ENCODE measurements around the gene DDB1.

- no peak for TF ChIP-seq ZNF23 (CRISPR knock-in tag; IDR thresholded peaks at IDR 0.05)
- TF ChIP-seq BACH1 (tag; IDR thresholded peaks at IDR 0.05) = no peak
- TF ChIP-seq ZNF766 (CRISPR knock-in tag; conservative IDR thresholded peaks at IDR 0.05) = no peak
- TF ChIP-seq, protein P1, sequence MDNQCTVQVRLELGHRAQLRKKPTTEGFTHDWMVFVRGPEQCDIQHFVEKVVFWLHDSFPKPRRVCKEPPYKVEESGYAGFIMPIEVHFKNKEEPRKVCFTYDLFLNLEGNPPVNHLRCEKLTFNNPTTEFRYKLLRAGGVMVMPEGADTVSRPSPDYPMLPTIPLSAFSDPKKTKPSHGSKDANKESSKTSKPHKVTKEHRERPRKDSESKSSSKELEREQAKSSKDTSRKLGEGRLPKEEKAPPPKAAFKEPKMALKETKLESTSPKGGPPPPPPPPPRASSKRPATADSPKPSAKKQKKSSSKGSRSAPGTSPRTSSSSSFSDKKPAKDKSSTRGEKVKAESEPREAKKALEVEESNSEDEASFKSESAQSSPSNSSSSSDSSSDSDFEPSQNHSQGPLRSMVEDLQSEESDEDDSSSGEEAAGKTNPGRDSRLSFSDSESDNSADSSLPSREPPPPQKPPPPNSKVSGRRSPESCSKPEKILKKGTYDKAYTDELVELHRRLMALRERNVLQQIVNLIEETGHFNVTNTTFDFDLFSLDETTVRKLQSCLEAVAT (IDR thresholded peaks at IDR 0.05) = no peak
- TF ChIP-seq EP300 (IDR thresholded peaks at IDR 0.05; ENCODE audit: low read length) = no peak
- TF ChIP-seq JUND (IDR thresholded peaks at IDR 0.05; ENCODE audit: borderline replicate concordance, low read depth, low read length) = no peak
- TF ChIP-seq JUND (tag; IDR thresholded peaks at IDR 0.05; ENCODE audit: borderline replicate concordance, low read depth, low read length) = no peak
- no peak for TF ChIP-seq POLR2AphosphoS5 (IDR thresholded peaks at IDR 0.05; ENCODE audit: control insufficient read depth, insufficient read depth, low read depth, low read length)
Measured at GRCh38 chr11:61298663-61299244, 34.2 kb downstream of the DDB1 start.
